Measurements from ENCODE around the gene DRP2.
"Not testable (repeated sequence)": the region's sequence is repeated elsewhere in the genome, so short reads cannot be mapped to it uniquely, and the experiment has no call there.

The DRP2 gene

GRCh38 chrX:101219116-101219863 is at the start of gene DRP2:
TSS of gene DRP2 (plus strand) at chrX:101219786. CDS start at chrX:101231648, 11,862 bp downstream.
- no peak for DNase-seq

DNA sequence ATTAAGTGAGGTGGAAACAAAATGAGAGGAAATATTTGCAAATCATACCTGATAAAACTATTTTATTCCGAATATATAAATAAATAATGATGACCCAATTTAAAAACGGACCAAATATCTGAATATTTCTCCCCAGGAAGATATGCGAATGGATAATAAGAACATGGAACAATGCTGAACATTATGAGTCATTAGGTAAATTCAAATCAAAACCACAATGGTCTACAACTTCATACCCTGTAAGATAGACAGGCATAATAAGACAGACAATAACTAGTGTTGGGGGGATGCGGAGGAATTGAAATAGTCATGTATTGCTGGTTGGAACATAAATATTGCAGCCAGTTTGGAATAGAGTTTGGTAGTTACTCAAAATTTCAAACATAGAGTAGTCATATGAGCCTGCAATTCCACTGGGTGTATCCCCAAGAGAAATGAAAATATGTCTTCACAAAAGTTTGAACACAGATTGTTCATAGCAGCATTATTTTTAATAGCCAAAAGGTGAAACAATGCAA is 47.6 kb upstream of the DRP2 start:
- no peak for DNase-seq

DNA sequence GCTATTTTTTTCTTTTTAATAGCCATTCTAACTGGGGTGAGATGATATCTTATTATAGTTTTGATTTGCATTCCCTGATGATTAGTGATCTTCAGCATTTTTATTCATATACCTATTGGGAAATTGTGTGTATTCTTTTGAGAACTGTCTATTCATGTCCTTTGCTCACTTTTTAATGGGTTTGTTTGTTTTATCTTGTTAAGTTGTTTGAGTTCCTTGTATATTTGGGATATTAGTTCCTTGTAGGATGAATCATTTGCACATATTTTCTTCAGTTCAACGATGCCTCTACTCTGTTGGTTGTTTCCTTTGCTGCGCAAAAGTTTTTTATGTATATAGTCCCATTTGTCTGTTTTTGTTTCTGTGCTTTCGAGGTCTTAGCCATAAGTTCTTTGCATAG is 43.1 kb upstream of the DRP2 start:
- no peak for DNase-seq

- not testable (repeated sequence) for DNase-seq
Measured at GRCh38 chrX:101184876-101185275, 34.7 kb upstream of the DRP2 start.

GRCh38 chrX:101187961-101188360 is 31.6 kb upstream of the DRP2 start:
- DNase-seq: not testable (repeated sequence)

GRCh38 chrX:101190736-101191135 is 28.9 kb upstream of the DRP2 start:
- DNase-seq: no peak

- DNase-seq: no peak
Measured at GRCh38 chrX:101191217-101191750, 28.3 kb upstream of the DRP2 start.

DNA sequence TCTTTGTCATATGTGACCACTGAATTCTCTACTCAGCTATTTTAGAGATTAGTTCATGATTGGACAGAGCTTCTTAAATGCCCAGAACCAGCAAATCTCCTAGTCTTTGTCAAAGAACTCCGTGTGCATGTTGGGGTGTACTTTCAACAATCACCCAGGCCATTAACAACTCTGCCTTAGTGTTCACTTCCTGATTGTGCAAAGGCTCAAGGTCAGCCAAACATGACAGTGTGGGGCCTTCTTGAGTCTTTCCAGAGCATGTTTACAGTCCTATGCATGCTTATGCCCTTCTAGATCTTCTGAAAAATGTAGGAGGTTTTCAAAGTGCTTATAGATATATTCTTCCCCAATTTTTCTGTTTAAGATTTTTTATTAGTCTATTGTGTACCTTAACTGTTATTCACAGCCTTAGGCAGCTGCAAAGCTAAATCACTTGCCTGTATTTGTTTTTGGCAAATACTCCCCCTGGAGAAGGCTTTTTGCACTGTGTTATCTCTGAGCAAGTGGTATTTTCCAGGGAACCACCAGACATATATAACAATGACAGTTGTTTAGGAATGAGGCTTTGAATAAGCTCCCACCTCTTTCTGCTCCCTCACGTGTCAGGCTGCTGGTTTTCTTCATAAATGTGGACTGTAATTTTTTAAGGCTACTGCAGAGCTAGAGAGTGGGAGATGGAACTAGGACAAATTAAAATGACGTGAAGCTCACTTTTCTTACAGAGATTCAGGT is 24.0 kb upstream of the DRP2 start:
- no peak for DNase-seq

GRCh38 chrX:101203761-101204351 is 15.7 kb upstream of the DRP2 start:
- no peak for DNase-seq

DNA sequence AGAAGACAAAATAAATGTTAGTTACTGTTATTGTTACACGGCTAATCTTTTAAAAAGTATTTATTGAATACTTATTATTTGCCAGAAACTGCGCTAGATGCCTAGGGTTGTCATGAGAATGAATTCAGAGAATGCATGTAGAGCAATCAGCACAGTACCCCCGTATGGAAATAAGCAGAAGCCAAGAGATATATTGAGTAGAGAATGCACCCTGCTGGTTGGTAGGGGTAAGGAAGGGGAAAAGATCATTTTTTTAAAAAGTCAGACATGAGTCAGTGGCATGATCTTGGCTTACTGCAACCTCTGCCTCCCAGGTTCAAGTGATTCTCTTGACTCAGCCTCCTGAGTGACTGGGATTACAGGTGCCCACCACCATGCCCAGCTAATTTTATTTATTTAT is 13.1 kb upstream of the DRP2 start:
- no peak for DNase-seq

- DNase-seq: no peak
Measured at GRCh38 chrX:101208152-101208905, 11.3 kb upstream of the DRP2 start.

GRCh38 chrX:101210630-101211029 is 9.0 kb upstream of the DRP2 start:
- no peak for DNase-seq

- DNase-seq: no peak
Measured at GRCh38 chrX:101217689-101218088, 1.9 kb upstream of the DRP2 start.

DNA sequence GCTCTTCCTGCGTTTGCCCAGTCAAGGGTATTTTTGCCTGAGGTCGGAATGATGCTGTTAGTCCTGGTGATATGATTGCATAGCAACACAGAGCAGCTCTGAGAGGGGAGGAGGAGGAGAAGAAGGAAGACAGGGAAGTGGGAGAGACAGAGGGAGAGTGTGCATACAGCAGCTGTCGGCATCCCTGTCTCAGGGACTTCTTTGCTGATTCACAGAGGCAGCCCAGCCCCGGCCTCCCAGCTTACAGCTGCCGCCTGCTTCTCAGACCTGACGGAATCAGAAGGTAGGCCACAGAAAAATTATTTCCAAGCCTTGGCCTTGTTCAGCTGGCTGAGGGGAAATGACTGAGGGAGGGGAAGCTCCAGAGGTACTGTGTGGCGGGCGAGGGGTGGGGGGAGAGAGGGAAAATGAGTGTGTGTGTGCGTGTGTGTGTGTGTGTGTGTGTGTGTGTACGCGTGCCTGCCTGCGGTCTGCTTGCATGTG is 319 bp downstream of the DRP2 start:
- DNase-seq: no peak

DNA sequence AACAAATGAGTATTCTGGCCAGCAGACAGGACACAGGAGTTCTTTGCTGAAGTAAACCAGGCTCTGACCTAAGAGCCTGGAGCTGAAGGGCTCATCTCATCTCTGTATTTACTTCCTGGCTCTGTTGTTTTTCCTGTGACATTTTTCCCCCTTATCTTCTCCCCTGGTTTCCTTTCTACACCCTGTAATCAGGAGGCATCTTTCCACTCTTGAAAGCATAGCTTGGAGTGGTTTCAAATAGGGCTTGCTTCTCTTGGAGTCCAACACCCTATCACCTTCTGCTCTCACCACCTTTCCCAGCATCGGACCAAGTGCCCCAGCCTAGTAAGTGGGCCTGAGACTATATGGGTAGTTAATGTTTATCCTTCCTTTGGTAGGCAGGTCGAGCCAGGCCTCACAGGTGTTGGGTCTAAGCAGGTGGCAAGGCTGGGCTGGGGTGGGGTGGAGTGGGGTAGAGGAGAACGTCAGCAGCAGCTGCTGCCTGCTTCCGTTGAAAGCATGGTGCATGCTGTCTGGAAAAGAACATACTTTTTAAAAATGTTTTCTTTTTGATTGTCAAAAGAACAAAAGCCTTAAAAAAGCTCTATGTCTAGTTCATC is 1.2 kb downstream of the DRP2 start:
- DNase-seq: no peak

DNA sequence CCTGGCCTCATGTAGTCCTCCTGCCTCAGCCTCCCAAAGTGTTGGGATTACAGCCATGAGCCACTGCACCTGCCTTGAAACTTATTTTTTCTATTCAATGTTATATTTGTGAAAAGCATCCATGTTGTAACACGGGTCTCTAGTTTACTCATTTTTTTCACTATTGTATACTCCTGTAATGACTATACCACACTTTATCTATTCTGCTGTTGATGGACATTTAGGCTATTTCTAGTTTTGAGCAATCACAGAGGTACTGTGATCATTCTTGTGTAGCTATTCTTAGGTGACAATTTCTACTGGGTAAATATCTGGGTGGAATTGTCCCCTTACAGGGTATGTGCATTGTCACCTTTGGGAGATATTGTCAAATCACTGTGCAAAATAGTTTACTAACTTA is 3.6 kb downstream of the DRP2 start:
- DNase-seq: no peak

GRCh38 chrX:101229170-101229569 is 9.6 kb downstream of the DRP2 start:
- DNase-seq: no peak

DNA sequence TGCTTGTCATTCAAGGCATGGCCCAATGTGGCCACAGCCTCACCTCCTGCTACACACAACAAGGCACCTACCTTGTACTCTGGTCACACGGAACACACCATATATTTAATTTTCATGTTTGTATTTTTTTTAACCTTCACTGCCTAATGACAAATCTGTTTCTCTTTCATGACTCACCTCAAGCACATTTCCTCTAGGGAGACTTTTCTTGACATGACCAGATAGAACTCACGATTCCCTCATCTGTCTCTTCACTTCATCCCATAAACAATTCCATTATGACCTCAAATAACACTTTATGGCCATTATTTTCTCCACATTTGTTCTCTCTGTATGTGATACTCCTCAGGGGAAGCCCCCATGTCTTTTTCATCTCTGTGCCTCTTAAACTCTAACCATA is 11.1 kb downstream of the DRP2 start:
- DNase-seq: no peak

GRCh38 chrX:101231080-101231479 is 11.5 kb downstream of the DRP2 start:
- no peak for DNase-seq

GRCh38 chrX:101232316-101232715 is 12.7 kb downstream of the DRP2 start:
- DNase-seq: no peak

- no peak for DNase-seq
Measured at GRCh38 chrX:101237041-101237440, 17.5 kb downstream of the DRP2 start.

DNA sequence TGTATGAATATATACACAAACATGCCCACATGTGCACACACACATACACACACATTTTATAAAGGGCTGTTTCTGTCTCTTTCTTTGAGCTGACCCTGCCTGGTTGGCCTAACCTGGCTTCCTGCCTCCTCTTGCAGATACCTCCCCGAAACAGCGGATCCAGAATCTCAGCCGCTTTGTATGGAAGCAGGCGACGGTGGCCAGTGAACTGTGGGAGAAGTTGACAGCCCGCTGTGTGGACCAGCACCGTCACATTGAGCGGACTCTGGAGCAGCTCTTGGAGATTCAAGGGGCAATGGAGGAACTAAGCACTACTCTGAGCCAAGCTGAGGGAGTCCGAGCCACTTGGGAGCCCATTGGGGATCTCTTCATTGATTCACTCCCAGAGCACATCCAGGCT is 21.9 kb downstream of the DRP2 start:
- no peak for DNase-seq

Data from activated CD4-positive, alpha-beta T cell treated with anti-CD3 and anti-CD28 coated beads, Interleukin-2, amount 50 U/mL, for 1 hour (primary cell).